Psoas muscle (tissue), 8 donors: ENCODE measurements around the gene ARNT2. TPM values are rescaled to one million over a fixed set of nuclear protein-coding genes. Genes with fewer than 3 reads are reported as not detected.

Source experiments
- ATAC-seq, 4 donors: fragments of 200-7000 bp; cut with Tn5 transposase; one replicate each; pipeline ENCODE4 v1.9.1; 2020; ENCODE audit warnings: moderate library complexity in 3 of 4, mild to moderate bottlenecking in 2 of 4
- DNase-seq, 2 donors: peaks; one replicate each; pipeline ENCODE4 v3.0.0-alpha.2; 2020
- H3K27ac ChIP-seq: fragments of 200-600 bp; one replicate; pipeline ENCODE4 v1.8.0; 2022
- H3K27me3 ChIP-seq, 3 donors: fragments of 200-600 bp in 1 of 3; one replicate each; pipeline versions ENCODE4 v1.6.1 to v1.8.0; 2013 to 2022; ENCODE audit warnings: low read length in 2 of 3, mild to moderate bottlenecking in 2 of 3, moderate library complexity in 1 of 3; ENCODE audit not compliant: insufficient read depth in 3 of 3
- H3K36me3 ChIP-seq, 2 donors: fragments of 200-600 bp in 1 of 2; one replicate each; pipeline versions ENCODE4 v1.6.1 to v1.8.0; 2013 to 2022; ENCODE audit warnings: low read depth in 1 of 2, mild to moderate bottlenecking in 1 of 2, moderate library complexity in 1 of 2; ENCODE audit not compliant: insufficient read depth in 1 of 2
- H3K4me1 ChIP-seq: fragments of 200-600 bp; one replicate; pipeline ENCODE4 v1.8.0; 2022
- H3K4me3 ChIP-seq: fragments of 200-600 bp; one replicate; pipeline ENCODE4 v1.8.0; 2022; ENCODE audit warnings: mild to moderate bottlenecking
- H3K9me3 ChIP-seq: fragments of 200-600 bp; one replicate; pipeline ENCODE4 v1.8.0; 2022
- CTCF ChIP-seq: fragments of 200-600 bp; IDR thresholded peaks from one replicate; pipeline ENCODE4 v1.8.0; 2022; ENCODE audit warnings: antibody characterized with exemption
- WGBS, 3 donors: extraction: QIAGEN DNeasy Blood & Tissue Kit; methylation state at CpG; one replicate each; pipeline versions ENCODE4 v1.1.6 to v1.1.7; 2013; 5-methylcytosine and 5-hydroxymethylcytosine counted together
- intact Hi-C, 2 donors: fragments of 100-400 bp; cut with DNase I; formaldehyde crosslinking; loops; one replicate each; pipeline versions ENCODE4 v1.11.0 to v1.14.2; 2022
- polyA plus RNA-seq, 3 donors: library from polyadenylated mRNA; stranded (reverse); fragments of 200-250 nt; gene quantifications; one replicate each; pipeline ENCODE4 v1.2.3, GENCODE V29; 2013
- total RNA-seq, 4 donors: library from RNA; stranded (reverse); fragmentation: NEBNext Ultra II Directional in 2 of 4; extraction: Animal tissue kit (Norgen Biotek cat#: 25700) in 2 of 4; gene quantifications; one replicate each; pipeline versions ENCODE4 v1.2.1 to v1.2.4, GENCODE V29; 2021 to 2023
- donor health status: healthy with polysubstance abuse.
- donor health status: DM: no; HTN: no; CAD: no; lungs with moderate emphysema.
- donor health status: Bipolar disorder and iron deficiency.
- donor health status: healthy.
- donor health status: DM: yes; HTN: yes; CAD: no.
- donor health status: DM: no; HTN: no; CAD: no.
- donor health status: DM: no; HTN: no; CAD: no.
- donor health status: DM: yes; HTN: yes; CAD: no.

Gene ARNT2
- total and polyA plus RNA-seq, 7 donors: 0.09 to 12.2 (median 4.4) TPM

- no peak for TF ChIP-seq CTCF
- Histone ChIP-seq H3K27ac (no peak overlapping the region), H3K4me3 (no peak overlapping the region), H3K27me3 (no peaks in the 10 kb centered on the region), H3K36me3 (no peaks in the 10 kb centered on the region), H3K9me3 (no peaks in the 10 kb centered on the region), H3K4me1 (peaks cover 4% of the 10 kb centered on the region)
- ATAC-seq: peak; percentile 30 to 66 (median 43)
- 47 to 53% (median 48%) methylated on average over 14 of the region's 14 CpGs for WGBS, 3 donors
- intact Hi-C loops: loop anchor here (2.0 to 5.0 kb wide), 2 partner anchors 79 to 161 kb away; partner anchors contain the start of genes CEMIP (in 2 of the 2) and ABHD17C (in 1 of the 2)
- DNase-seq: peak; percentile 57 to 68
Measured at GRCh38 chr15:80615783-80616391, 211.7 kb downstream of the ARNT2 start.

- 53 to 59% (median 59%) methylated on average over 7 of the region's 7 CpGs for WGBS, 3 donors
- no peak for ATAC-seq
- Histone ChIP-seq H3K27me3 (peaks cover 0 to 5% (median 0%) of the 10 kb centered on the region in 3 donors), H3K9me3 (peaks cover 14% of the 10 kb centered on the region), H3K36me3 (no peaks in the 10 kb centered on the region), H3K4me3 (no peak overlapping the region), H3K4me1 (peaks cover 4% of the 10 kb centered on the region), H3K27ac (no peak overlapping the region)
- intact Hi-C loops: loop anchor here (5.0 kb wide), 1 partner anchor 158 kb away; the partner anchor contains the start of gene CEMIP (in 2 of the 2)
- no peak for TF ChIP-seq CTCF
- DNase-seq: no peak
Measured at GRCh38 chr15:80618685-80619400, 214.7 kb downstream of the ARNT2 start.

DNA sequence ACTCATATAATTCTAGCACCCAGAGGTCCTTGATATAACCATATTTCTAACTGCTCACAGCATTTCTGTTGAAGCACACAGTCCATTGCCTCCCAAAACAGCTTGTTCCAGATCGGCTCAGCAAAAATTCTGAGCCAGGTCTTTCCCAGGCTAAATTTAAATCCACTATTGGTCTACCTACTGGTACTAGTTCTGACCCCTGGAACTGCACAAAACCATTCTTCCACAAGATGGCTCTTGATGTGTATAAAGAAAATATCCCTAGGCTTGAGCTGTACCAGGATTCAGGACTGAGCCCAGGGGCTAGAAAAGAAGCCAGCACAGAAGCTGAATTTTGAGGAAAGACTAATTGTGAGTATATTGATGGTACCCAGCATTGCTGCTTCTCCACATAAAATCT lies 215.5 kb downstream of the ARNT2 start:
- peaks cover 14% of the 10 kb centered on the region for H3K9me3 ChIP-seq
- H3K36me3 ChIP-seq: no peaks in the 10 kb centered on the region
- intact Hi-C loops: loop anchor here (5.0 kb wide), 1 partner anchor 158 kb away; the partner anchor contains the start of gene CEMIP (in 2 of the 2)
- H3K4me1 ChIP-seq: peaks cover 4% of the 10 kb centered on the region
- no peak for DNase-seq
- no peak overlapping the region for H3K27ac ChIP-seq
- TF ChIP-seq CTCF: peak; percentile 35
- ATAC-seq: peak; percentile 39 to 61 (median 52)
- H3K4me3 ChIP-seq: no peak overlapping the region
- peaks cover 0 to 5% (median 0%) of the 10 kb centered on the region in 3 donors for H3K27me3 ChIP-seq
- 21 to 45% (median 26%) methylated on average over 1 of the region's 1 CpG for WGBS, 3 donors

- Histone ChIP-seq H3K4me1 (peaks cover 4% of the 10 kb centered on the region), H3K36me3 (no peaks in the 10 kb centered on the region), H3K4me3 (no peak overlapping the region), H3K9me3 (peaks cover 14% of the 10 kb centered on the region), H3K27ac (no peak overlapping the region), H3K27me3 (peaks cover 0 to 5% (median 0%) of the 10 kb centered on the region in 3 donors)
- intact Hi-C loops: no loop called here
- no peak for DNase-seq
- TF ChIP-seq CTCF: no peak
- 97 to 98% (median 98%) methylated on average over 3 of the region's 3 CpGs for WGBS, 3 donors
- no peak for ATAC-seq
Measured at GRCh38 chr15:80620141-80620540, 216.0 kb downstream of the ARNT2 start.
